ENCODE results near the gene TSPAN9. TPM values are rescaled to one million over a fixed set of nuclear protein-coding genes. Genes with fewer than 3 reads are reported as not detected.

The TSPAN9 gene
- total RNA-seq, 3 donors from 2014 or later = 4.7 to 28.4 (median 8.5) TPM

DNA sequence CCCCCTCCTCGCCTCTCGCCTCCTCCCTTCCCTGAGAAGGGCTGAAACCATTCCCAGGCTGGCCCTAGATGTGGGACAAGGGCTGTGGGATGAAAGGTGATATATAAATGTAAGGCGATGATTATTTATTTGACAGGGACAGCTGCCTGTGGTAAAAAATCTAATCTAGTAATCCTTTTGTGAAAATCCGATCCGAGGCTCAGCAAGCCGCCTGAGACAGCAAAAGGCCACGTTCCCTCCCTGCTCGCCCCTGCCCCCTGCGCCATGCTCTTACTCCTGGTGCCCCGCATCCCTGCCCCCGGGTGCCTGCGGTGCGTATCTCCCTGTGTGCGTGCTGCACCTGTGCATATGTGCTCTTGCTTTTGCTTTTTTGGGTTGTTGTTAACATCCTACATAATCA, 65.2 kb downstream of the TSPAN9 start:
- H3K36me3 ChIP-seq (ENCODE audit: low read depth) = no peaks in the 10 kb centered on the region
- no peak for TF ChIP-seq CTCF (IDR thresholded peaks at IDR 0.05)
- ATAC-seq (no peak), DNase-seq (no peak)
- intact Hi-C loops (cut with DNase I, micrococcal nuclease) = no loop called here
- no peaks in the 10 kb centered on the region for H3K4me1 ChIP-seq (ENCODE audit: low read depth)
- no peaks in the 10 kb centered on the region for H3K9me3 ChIP-seq
- H3K4me3 ChIP-seq = no peak overlapping the region

DNA sequence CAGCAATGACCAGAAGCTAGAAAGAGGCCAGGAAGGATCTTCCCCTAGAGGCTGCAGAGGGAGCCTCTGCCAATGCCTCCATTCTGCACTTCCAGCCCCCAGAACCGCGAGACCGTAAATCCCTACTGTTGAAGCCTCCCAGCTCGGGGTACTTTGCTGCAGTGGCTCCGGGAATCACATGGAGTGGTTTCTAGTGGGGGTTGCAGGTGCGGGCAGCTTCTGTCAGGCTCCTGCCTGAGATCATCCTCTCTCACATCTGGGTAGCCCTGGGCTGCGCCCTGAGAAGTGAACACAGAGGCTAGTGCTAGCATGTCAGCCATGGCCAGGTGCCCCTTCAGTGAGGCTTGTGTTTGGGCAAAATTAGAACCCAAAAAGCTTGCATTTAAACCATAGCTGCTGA, 67.3 kb downstream of the TSPAN9 start:
- Histone ChIP-seq H3K4me3 (no peak overlapping the region), H3K36me3 (ENCODE audit: low read depth) (no peaks in the 10 kb centered on the region), H3K9me3 (no peaks in the 10 kb centered on the region), H3K4me1 (ENCODE audit: low read depth) (no peaks in the 10 kb centered on the region)
- ATAC-seq (no peak), DNase-seq (no peak)
- TF ChIP-seq CTCF (IDR thresholded peaks at IDR 0.05) = no peak
- intact Hi-C loops (cut with DNase I, micrococcal nuclease) = no loop called here

- no peaks in the 10 kb centered on the region for H3K4me1 ChIP-seq (ENCODE audit: low read depth)
- ATAC-seq (no peak), DNase-seq (no peak)
- no peak overlapping the region for H3K4me3 ChIP-seq
- H3K36me3 ChIP-seq (ENCODE audit: low read depth) = no peaks in the 10 kb centered on the region
- no peaks in the 10 kb centered on the region for H3K9me3 ChIP-seq
- intact Hi-C loops (cut with DNase I, micrococcal nuclease) = no loop called here
- no peak for TF ChIP-seq CTCF (IDR thresholded peaks at IDR 0.05)
Observed at GRCh38 chr12:3145033-3145432, 67.9 kb downstream of the TSPAN9 start.

DNA sequence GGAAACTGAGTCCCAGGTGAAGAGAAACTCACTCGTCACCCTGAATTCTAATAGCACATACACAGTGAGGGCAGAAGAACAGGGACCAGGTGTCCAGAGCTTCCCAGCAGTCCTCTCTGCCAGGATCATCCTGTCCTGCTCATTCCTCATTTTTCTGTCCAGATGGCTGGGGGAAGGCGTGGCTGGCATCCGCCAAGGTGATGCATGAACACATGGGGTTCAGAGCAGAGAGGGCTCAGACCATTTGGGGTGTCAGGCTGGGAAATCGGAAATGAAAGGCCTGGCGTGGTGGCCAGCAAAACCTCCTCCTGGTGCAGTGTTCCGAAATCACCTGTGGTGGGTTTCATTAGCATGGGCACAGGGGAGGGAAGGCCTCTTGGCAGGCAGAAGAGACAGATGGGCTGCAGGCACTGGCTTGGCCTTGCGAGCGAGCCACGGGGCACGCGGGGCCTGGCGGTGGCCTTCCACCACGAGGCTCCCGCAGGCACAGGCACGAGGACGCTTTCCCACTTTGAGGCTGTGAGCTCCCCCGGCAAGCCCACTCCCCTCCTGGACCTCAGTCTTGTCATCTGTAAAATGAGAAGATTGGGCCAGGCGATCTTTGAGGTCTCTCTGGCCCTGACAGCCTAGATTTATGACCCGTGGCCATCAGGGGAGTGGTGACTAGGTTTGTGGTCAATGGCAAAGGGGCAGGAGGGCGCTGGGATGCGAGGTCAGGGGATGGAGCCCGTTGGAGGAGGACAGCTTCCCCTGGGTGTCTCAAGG, 68.5 kb downstream of the TSPAN9 start:
- intact Hi-C loops (cut with DNase I, micrococcal nuclease) = no loop called here
- H3K4me3 ChIP-seq = no peak overlapping the region
- no peaks in the 10 kb centered on the region for H3K4me1 ChIP-seq (ENCODE audit: low read depth)
- DNase-seq (no peak), ATAC-seq (no peak)
- no peak for TF ChIP-seq CTCF (IDR thresholded peaks at IDR 0.05)
- no peaks in the 10 kb centered on the region for H3K9me3 ChIP-seq
- no peaks in the 10 kb centered on the region for H3K36me3 ChIP-seq (ENCODE audit: low read depth)

DNA sequence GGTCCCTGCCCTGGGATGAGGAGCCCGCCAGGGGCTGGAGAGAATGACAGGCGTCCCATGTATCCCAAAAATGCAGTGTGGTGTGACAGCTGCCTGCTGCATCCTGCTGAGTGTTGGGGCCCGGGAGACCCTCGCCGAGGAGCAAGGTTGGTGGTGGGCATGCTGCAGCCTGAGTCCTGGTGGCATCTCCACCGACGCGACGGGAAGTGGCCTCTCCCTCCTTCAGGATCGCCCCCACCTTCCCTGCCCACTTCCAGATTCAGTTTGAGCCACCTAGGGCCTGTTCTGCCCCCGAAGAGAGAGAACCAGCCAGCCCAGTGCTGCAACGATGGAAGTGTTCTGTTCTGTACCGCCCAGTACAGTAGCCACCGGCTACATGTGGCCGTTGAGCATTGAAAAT, 70.1 kb downstream of the TSPAN9 start:
- Histone ChIP-seq H3K4me1 (ENCODE audit: low read depth) (no peaks in the 10 kb centered on the region), H3K36me3 (ENCODE audit: low read depth) (no peaks in the 10 kb centered on the region), H3K9me3 (no peaks in the 10 kb centered on the region), H3K4me3 (no peak overlapping the region)
- intact Hi-C loops (cut with DNase I, micrococcal nuclease) = no loop called here
- ATAC-seq (no peak), DNase-seq (no peak)
- TF ChIP-seq CTCF (IDR thresholded peaks at IDR 0.05) = no peak

Data from mucosa of descending colon (tissue), 3 donors.